ENCODE data around the gene TWF2.

Gene TWF2

GRCh38 chr3:52237006-52237656 is 1.8 kb downstream of the TWF2 start:
- DNase-seq: no peak

DNA sequence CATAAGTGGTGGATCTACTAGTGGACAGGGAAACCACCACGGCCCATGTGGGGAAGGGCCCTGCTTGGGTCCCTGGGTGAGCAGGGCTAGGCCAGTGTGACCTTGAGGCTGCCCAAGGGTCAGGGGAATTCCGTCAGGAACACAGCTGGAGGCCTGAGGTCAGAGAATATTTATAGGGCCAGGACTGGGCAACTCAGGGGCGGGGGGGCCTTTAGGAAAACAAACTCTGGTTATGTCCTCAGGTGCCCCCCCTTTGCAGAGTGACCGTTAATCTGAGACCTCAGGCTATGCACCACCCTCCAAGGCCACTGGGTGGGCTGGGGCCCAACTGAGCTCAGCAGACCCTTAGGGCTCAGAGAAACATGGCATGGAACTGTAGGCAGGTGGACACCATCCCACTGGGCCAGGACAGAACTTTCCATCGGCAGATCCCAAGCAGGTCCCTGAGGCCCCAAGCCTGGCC is 2.5 kb downstream of the TWF2 start:
- no peak for DNase-seq

DNA sequence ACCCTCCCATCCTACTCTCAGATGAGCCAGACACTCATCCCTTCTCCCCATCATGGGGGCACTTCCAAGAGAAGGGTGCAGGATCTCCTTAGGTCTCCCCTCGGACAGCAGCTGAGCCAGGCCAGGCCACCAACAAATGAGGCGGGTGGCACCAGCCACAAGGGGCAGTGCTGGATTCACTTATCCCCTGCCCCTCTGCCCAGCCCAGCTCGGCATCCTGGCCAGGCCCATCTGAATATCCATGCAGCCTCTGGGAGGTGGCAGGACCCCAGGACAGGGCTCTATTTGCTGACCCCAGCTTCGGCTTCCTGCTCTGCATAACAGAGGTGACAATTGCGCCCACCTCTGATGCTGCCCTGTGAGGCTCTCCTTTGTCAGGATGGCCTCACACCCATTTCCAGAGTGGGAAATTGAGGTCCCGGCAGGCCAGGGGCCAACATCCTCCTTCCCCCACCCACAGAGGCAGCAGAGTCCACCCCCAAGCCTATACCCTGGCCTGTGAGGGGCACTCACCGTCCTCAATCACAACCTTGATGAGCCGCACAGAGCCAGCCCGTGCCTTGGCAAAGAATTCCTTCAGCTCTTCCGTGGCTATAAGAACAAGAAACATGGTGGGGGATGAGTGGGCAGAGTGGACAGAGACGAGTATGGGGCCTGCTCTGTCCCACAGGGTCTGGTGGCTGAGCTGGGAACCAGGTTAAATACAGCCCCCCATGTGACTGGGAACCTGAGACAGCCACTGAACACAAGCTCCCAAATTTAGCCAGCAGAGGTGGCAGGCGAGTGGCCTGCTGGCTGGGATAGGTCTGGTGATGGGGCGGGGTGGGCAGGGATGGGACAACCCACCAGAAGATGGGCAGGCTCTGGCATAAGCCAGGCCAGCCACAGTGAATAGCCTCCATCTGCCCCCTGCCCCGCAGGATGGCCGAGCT is 4.2 kb downstream of the TWF2 start:
- no peak for DNase-seq

DNA sequence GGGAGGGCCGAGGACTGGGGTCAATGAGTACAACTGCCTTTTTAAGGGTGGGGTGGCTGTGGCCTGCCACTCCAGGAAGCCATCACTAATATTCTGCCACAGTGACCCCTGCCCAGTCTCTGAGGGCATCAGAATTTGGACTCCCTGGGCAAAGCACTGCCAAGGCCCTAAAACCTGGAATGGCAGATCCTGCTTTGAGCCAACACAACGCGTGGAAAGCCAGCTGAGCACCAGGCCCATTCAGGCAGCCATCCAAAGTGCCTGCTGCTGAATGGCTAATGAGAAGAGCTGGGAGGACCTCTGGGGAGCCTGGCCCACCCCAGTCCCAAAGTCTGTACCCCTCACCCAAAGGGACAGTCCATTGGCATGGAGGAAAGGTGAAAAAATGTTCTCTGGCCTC is 5.0 kb downstream of the TWF2 start:
- no peak for DNase-seq

GRCh38 chr3:52233108-52233591 is 5.8 kb downstream of the TWF2 start:
- no peak for DNase-seq

DNA sequence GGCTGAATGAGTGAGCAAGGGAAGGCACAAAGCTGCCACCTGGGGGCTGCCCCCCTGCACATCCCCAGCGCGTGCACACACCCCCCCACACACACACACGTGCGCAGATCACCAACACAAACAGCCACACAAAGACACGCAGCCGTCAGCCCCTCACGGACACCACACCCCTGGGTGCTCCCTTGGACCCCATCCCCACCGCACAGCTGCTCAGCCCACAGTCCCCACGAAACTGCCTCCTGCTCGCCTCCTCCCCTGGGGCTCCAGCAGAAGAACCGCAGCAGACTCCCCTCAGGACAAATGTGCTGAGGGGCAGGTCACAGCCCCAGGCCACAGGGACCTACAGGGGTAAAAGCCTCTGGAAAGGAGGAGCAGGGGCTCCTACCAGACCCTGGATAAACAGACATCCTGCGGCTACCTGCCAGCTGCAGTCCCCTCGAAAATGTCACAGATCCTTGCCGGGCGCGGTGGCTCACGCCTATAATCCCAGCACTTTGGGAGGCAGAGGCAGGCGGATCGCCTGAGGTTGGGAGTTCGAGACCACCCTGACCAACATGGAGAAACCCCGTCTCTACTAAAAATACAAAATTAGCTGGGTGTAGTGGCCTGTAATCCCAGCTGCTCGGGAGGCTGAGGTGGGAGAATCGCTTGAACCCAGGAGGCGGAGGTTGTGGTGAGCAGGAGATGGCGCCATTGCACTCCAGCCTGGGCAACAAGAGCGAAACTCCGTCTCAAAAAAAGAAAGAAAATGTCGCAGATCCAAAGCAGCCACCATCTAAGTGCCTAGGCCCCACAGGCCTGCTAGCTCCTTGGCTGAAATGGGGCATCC is 6.5 kb downstream of the TWF2 start:
- no peak for DNase-seq

DNA sequence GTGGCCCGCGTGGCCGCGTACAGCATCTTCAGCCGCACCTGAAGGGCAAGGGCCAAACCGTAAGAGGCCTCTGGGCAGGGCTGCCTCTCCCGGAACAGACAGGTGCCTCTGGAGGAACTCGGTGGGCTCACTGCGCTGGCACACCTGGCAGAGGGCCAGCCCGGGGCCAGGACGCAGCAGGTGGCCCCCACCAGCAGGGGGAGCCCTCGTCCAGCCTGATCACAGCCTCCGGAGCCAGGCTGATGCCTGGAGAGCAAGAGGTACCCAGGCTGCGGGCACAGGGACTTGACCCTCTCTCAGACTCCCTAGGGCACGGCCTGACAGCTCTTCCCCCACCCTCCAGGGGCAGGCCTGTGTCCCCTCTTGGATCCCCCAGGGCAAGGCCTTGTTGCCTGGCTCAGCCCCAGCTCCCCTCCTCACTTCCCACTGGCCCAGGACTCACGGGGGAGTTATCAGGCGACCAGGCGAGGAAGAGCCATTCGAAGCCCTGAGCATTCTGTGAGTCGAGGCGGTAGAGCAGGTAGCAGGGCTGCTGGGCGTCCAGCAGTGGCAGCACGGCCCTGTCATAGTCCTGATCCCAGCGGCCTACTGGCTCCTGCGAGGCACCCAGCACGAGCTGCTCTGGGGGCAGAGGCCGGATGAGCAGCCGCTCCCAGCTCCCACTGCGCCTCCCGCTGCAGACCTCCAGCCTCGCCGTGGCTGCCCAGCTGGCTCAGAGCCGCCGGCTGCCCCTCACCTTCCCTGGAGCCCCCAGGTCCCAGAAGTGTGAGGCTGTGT is 7.3 kb downstream of the TWF2 start:
- peak; percentile 90 for DNase-seq

DNA sequence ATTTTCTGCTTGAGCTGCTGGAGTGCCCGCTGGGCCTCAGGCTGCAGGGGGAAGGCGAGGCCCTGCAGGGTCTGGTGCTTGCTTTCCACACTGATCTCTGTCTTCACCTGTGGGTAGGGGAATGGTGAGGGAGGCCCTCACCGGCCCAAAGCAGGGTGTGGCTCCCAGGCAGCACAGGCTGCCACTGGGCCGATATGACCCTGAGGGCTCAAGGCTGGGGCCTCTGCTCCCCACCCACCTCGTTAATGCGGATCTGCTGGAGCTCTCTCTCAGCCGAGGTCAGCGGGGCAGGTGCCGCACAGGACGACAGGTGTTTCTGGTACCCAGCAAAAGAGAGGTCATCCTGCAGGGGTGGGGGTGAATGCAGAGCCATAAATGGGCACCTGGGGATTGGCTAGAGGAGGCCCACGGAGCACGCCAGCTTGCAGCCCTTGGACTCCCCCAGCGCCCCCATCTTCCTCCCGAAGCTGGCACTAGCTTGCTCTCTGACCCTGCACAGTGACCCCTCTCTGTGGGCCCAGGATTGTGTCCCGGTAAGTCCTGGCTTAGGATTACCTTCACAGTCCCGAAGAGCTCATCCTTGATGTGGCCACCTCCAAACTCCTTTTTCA is 8.0 kb downstream of the TWF2 start:
- DNase-seq: no peak

GRCh38 chr3:52230461-52230860 is 8.5 kb downstream of the TWF2 start:
- no peak for DNase-seq

DNA sequence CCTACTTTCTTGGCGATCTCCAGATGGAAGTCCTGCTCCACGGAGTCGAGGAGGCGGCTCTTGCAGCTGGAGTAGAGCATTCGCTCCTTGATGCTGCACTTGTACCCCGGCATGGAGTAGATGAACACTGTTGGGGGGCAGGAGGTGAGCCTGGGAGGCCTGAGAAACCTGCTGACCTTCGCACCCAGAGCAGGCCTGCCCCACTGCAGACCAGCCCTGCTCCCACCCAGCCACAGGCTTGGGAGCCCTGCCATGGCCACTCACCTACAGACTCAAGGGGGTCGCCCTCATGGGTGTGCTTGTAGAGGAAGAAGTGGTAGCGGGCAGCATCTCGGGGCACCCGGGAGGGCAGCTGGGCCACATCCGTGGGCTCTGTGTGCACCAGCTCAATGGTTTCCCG is 9.3 kb downstream of the TWF2 start:
- no peak for DNase-seq

DNA sequence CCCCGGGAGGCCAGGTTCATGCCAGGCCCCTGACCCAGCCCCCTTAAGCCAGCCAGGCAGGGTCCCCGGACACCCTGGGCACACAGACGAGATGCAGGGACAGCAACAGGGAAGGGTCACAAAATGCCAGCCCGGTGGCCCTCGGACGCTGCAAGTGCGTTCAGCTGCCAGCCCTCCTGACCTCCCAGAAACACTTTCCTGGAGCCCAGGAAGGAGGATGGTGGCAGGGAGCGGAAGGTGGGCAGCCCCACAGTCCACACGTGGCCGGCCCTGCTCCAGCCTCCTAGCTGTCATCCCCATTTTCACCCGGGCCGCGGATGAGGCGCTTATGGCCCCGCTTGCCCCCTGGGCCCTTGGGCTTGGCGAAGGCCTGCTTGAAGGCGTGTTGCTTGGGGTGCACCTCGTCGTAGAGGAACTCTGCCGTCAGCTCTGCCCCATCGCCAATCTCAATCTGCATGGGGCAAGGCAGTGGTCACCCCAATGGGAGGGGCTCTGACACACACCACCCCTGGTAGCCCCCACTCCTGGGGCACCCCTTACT is 10.1 kb downstream of the TWF2 start:
- DNase-seq: no peak

GRCh38 chr3:52228266-52228665 is 10.7 kb downstream of the TWF2 start:
- no peak for DNase-seq

- no peak for DNase-seq
Measured at GRCh38 chr3:52227766-52228165, 11.2 kb downstream of the TWF2 start.

- no peak for DNase-seq
Measured at GRCh38 chr3:52227117-52227516, 11.8 kb downstream of the TWF2 start.

DNA sequence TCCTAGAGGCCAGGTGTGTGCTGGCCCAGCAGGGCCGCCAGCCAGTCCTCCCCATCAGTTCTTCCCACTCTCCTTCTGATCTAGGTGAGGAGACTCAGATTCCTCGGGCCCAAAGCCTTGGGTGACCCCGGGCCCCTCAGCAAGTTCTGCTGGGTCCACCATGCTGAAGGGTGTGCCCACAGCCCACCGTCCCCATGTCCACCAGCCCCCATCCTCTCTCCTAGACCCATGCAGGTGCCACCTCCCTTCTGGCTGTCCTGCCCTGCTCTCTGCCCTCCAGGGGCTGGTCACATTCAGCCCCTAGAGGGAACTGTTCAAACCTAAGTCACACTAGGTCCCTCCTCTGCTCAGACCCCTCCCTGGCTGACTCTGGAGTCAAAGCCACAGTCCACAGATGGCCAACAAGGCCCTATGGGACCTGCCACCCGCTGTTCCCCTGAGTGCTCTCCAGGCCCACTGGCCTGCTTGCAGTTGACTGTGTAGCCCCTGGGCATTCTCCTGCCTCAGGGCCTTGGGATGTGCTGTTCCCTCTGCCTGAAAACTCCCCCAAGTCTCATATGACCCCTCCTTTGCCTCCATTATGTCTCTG is 12.6 kb downstream of the TWF2 start:
- DNase-seq: no peak

DNA sequence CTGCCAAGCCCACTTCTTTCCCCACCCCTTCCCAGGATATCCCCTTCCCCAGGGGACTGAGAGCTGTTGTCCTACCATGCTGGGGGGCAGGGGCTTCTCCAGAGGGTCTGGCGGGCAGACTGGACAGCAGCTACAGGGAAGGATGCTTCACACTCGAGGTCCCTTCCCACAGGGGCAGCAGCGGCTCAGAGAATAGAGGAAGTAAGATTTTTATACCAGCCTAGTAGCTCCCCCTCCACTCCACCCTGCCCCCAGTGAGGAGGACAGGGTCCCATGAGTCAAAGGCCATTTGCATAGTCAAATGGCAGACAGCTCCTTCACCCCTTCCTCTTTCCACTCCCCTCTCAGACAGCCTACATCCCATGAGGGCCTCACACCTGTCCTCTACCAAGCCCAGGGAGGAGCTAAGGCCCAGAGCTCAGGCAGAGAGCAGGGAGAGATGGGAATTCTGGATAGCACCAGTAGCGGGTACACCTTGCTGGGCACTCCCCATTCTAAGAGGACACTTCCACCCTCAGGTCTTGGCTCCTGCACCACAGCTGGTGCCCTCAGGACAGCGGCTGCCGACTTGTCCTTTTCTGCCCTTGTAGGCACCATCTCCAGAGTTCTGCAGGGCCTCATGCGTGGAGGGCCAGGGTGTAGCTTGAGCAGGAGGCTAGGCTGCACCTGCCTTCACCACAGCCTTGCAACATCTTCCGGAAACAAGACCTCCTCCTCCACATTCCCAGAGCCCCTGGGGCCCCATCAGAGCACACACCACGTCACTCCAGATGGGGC is 13.3 kb downstream of the TWF2 start, which contains the start of gene TLR9:
TSS of gene TLR9 (minus strand) at position 194 of the 777 bp plus-strand sequence. CDS start at position 78, 116 bp downstream.
- DNase-seq: no peak

DNA sequence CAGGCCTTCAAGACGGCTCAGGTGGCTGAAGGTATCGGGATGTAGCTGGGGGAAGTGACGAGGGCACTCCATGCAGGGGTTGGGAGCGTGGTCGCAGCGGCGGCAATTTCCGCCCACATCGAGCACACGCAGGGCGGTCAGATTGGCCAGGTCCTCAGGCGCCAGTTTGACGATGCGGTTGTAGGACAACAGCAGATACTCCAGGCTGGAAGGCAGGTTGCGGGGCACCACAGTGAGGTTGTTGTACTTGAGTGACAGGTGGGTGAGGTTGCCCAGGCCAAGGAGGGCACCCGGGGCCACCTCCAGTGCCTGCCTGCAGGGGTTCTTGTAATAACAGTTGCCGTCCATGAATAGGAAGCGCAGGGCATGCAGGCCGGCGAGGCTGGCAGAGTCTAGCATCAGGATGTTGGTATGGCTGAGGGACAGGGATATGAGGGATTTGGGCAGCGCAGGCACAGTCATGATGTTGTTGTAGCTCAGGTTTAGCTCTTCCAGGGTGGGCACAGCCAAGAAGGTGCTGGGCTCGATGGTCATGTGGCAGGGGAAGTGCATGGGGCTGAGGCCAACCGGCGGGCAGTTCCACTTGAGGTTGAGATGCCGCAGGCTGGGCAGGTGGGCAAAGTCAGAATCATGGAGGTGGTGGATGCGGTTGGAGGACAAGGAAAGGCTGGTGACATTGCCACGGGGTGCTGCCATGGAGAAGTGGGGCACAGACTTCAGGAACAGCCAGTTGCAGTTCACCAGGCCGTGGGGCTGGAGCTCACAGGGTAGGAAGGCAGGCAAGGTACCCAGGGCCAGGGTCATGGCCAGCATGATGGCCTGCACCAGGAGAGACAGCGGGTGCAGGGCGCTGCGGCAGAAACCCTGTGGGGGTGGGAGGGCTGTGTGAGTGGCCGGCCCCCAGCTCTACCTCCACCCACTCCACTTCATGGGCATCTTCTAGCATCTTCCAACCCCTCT is 15.2 kb downstream of the TWF2 start:
- DNase-seq: no peak

GRCh38 chr3:52222319-52223221 is 16.4 kb downstream of the TWF2 start:
- DNase-seq: no peak

Measured in activated T-cell treated with anti-CD3 and anti-CD28 coated beads for 4 hours (primary cell).